AG04450 (cell line): ENCODE measurements around the gene UFD1. TPM values are rescaled to one million over a fixed set of nuclear protein-coding genes. Genes with fewer than 3 reads are reported as not detected.

Experiments
- CTCF ChIA-PET: fragments of 300-600, 350-600 bp; formaldehyde crosslinking; extraction: SDS; loops from one replicate; lab custom pipeline; 2022; ENCODE audit warnings: antibody characterized with exemption, inconsistent platforms; lab: Charles Lee
- POLR2A ChIA-PET: fragments of 350-600 bp; formaldehyde crosslinking; extraction: SDS; loops from one replicate; lab custom pipeline; 2021; ENCODE audit warnings: antibody characterized with exemption, inconsistent platforms; lab: Yijun Ruan, JAX
- DNase-seq: peaks from one replicate; pipeline ENCODE4 v3.0.0-alpha.2; 2011; ENCODE audit warnings: low read depth, low spot score
- H3K27ac ChIP-seq: one replicate; pipeline ENCODE4 v1.5.1; 2012; ENCODE audit warnings: low read depth, low read length, control low read depth
- H3K27me3 ChIP-seq: one replicate; pipeline ENCODE4 v1.6.0; 2012; ENCODE audit warnings: low read length; ENCODE audit not compliant: control insufficient read depth, insufficient read depth
- H3K4me3 ChIP-seq: 2 replicates; pipeline ENCODE4 v1.5.1; 2011; ENCODE audit warnings: mild to moderate bottlenecking, low read depth, low read length, control low read depth
- H3K9me3 ChIP-seq: 2 replicates; pipeline ENCODE4 v1.5.1; 2012; ENCODE audit warnings: low read length; ENCODE audit not compliant: control insufficient read depth, insufficient read depth
- polyA plus RNA-seq: library from polyadenylated mRNA; depleted of rRNA; stranded (reverse); fragments of >200 nt; gene quantifications from 2 replicates; pipeline ENCODE4 v1.2.3, GENCODE V29; 2011
- TF ChIP-seq, protein P1 (sequence below): IDR thresholded peaks from 2 replicates; pipeline ENCODE4 v1.5.1; 2011; ENCODE audit warnings: low read depth, low read length, control low read depth, inconsistent platforms

The UFD1 gene
- polyA plus RNA-seq, 1 experiment = 87.3 TPM

DNA sequence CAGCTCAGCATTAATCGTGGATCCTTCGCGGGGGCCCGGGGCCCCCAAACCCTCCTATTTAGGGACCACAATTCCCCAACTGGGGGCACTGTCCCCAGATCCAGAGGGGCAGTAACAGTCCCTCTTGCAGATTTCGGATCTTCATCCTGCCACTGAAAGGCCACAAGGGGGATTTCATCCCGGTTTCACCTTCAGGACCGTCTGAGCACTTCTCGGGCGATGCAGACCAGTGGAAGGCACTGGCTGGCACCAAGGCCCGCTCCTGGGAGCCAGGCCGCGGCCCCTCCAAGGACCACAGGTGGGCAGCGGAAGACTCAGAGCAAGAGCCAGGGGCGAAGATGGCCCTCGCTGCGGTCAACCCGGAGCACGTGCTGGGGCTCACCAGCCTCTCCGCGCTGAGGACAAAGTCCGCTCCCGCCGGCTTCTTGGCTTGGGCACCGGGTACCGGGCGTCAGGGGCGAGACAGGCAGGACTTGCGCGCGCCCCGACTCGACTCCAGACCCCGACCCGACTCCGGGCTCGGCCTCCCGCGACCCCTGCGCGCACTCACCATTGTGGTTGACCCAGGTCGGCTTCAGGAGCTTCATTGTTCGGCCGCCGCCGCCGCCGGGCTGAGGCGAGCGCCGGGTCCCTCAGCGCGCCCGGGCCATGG, 48.0 kb downstream of the UFD1 start:
- TF ChIP-seq, protein P1, sequence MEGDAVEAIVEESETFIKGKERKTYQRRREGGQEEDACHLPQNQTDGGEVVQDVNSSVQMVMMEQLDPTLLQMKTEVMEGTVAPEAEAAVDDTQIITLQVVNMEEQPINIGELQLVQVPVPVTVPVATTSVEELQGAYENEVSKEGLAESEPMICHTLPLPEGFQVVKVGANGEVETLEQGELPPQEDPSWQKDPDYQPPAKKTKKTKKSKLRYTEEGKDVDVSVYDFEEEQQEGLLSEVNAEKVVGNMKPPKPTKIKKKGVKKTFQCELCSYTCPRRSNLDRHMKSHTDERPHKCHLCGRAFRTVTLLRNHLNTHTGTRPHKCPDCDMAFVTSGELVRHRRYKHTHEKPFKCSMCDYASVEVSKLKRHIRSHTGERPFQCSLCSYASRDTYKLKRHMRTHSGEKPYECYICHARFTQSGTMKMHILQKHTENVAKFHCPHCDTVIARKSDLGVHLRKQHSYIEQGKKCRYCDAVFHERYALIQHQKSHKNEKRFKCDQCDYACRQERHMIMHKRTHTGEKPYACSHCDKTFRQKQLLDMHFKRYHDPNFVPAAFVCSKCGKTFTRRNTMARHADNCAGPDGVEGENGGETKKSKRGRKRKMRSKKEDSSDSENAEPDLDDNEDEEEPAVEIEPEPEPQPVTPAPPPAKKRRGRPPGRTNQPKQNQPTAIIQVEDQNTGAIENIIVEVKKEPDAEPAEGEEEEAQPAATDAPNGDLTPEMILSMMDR = peak; percentile 37
- H3K9me3 ChIP-seq = no peaks in the 10 kb centered on the region
- DNase-seq = no peak
- H3K4me3 ChIP-seq = peak overlapping the region; percentile 87
- ChIA-PET CTCF (no interaction called here), POLR2A (interaction anchor here (1.2 to 1.6 kb wide), 6 partner anchors 8 to 97 kb away, joined by 3 to 13 read pairs (median 5); partner anchors contain the start of genes CDC45 and UFD1)
- H3K27ac ChIP-seq = peak overlapping the region; percentile 87
- H3K27me3 ChIP-seq = no peaks in the 10 kb centered on the region

DNA sequence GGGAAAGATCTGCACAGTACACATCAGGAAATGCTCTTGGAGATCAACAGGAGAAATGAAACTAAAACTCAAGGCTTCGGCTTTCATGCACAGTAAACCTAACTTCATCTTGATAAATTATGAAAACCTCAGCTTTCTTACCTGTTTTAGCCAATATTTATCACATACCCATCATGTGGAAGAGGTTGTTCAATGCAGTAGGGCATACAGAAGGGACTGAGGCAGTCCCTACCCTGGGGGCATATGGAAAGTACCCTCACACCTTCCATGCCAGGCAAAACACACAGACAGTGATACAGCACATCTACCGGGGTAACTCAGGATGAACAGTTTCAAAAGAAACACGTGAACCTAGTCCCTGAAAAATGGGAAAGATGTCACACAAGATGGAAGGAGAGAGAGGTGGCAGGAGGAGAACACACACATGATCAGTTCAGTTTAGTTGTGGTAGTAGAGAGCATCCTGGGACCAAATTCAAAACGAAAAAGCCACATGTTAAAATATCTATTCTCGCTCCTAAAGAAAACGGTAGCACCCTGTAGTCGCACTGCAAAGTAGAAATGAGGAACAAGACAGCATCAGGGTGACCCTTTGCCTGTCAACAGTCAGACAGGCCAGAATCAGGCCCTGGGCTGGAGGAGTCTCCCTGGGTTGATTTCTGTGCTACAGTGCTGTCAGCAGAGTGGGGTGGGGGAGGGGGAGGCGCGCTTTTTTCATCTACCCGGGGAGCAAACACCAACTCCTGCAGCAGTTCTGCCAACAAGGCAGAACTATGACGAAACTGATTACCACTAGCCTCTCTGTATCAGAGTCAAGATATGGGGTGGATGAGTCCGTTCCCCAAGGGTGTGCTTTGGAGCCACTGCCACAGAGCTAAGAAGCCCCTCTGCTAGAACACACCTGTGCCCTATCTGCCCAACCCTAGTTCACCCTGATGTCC, 48.8 kb downstream of the UFD1 start:
- CTCF ChIA-PET = no interaction called here
- Histone ChIP-seq H3K9me3 (no peaks in the 10 kb centered on the region), H3K4me3 (peak overlapping the region; percentile 87), H3K27ac (peak overlapping the region; percentile 87), H3K27me3 (no peaks in the 10 kb centered on the region)
- POLR2A ChIA-PET = no interaction called here
- TF ChIP-seq, protein P1 = no peak
- DNase-seq = no peak

DNA sequence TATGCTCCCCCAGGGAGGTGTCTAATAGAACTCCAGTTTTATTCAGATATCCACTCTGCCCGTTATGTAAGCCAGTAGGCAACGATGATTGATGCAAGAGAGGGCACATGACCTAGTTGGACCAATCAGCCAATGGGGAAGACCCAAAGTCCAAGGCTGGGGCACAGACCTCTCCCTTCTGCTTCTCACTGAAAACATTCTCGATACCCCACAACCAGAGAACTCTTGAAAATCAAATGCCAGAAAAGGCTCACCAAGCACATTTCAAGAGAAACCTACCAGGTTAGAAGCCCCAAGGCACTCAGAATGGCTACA, 54.9 kb downstream of the UFD1 start:
- H3K4me3 ChIP-seq = no peak overlapping the region
- DNase-seq = no peak
- H3K9me3 ChIP-seq = no peaks in the 10 kb centered on the region
- ChIA-PET POLR2A (interaction anchor here (0.5 kb wide), 1 partner anchor 271 kb away, joined by 6 read pairs; no protein-coding TSS in a partner anchor), CTCF (no interaction called here)
- H3K27me3 ChIP-seq = no peaks in the 10 kb centered on the region
- H3K27ac ChIP-seq = no peak overlapping the region
- TF ChIP-seq, protein P1 = no peak

DNA sequence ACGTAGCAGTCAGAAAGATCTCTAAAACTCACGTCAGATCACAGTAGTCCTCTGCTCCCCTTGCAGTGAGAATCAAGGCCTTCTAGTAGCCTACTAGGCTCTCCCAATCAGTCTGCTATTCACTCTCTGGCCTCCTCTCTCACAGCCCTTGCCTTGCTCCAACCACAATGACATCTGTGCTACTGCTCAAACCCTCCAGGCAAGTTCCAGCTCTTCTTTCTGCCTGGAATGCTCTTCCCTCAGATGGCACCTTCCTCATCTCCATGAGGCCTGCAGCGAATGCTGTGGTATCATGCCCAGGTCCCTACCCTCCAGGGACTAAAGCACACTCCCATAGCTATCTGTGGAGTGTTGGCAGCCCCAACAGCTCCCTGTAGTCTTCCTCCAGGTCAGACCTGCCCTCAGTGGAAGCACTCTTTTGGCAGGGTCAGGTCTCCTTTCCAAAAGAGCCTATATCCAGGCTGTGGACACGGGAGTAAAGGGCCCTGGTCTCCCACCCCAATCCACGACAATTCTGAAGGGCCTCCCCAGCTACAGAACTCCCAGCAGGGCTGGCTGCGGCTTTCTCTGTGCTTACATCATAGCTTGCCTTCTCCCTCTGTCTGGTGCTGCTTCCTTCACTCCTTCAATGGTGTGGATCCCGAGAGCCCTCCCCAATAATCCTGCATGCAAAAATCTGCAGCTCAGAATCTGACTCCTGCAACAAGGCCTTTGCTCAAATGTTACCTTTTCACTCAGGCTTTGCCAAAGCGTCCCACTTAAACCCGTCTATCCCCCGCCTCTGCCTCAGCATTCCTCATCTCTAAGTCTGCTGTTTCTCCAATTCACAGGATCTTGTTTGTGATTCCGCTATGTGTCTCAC, 56.3 kb downstream of the UFD1 start:
- Histone ChIP-seq H3K9me3 (no peaks in the 10 kb centered on the region), H3K27me3 (no peaks in the 10 kb centered on the region), H3K4me3 (no peak overlapping the region), H3K27ac (no peak overlapping the region)
- no peak for DNase-seq
- ChIA-PET POLR2A (interaction anchor here (0.6 to 1.2 kb wide), 2 partner anchors 9 to 297 kb away, joined by 3 to 7 read pairs; partner anchors contain the start of genes HIRA and MRPL40), CTCF (interaction anchor here (0.9 to 1.3 kb wide), 2 partner anchors 9 to 17 kb away, joined by 3 read pairs; no protein-coding TSS in a partner anchor)
- TF ChIP-seq, protein P1 = no peak
